NCI-H128 (cell line): Measurements from ENCODE around the gene CCR6.

Source experiments
- DNase-seq: peaks from one replicate; lab custom pipeline; 2025; ENCODE audit not compliant: unreplicated experiment; lab: John Stamatoyannopoulos, UW

The CCR6 gene

DNA sequence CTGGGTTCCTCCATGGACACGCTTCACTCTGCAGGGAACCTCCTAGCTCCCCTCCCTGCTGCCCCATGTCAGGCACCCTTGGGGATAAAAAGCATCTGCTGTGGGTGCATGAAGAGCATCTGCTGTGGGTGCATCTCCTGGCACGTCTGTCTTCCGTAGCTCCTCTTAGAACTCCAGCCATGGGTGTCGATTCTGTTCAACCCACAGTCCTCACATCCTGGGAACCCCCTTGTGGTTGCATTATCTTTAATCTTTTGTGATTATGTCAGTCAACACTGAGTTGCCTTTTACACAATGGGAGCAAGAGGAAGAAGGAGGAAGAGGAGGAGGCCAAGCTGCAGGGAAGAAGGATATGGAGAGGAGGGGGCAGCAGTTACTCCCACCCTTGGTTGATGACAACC is 24.1 kb upstream of the CCR6 start:
- DNase-seq = no peak

GRCh38 chr6:167099707-167100106 is 23.2 kb upstream of the CCR6 start:
- no peak for DNase-seq

GRCh38 chr6:167100241-167100674 is 22.6 kb upstream of the CCR6 start:
- DNase-seq = no peak

GRCh38 chr6:167102318-167102717 is 20.6 kb upstream of the CCR6 start:
- DNase-seq = no peak

GRCh38 chr6:167103041-167103891 is 19.6 kb upstream of the CCR6 start:
- DNase-seq = no peak

DNA sequence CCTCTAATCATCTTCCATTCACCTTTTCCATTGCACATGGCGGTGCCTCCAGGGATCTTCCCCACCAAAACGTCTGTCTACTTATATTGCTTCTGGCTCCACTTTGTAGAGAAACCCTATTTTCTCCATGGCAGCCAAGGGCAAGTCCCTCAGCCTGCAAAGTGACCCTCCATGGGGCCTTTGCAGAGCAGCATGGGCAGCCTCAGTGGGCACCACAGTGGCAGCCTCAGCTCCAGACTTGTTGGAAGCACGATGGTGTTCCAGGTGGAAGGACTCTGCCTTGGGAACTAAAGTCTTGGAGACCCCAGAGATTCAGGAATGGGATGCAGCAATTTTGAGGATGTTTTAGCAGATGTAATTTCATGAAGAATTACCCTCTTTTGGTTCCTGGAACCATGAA is 18.5 kb upstream of the CCR6 start:
- DNase-seq = no peak

GRCh38 chr6:167105060-167105459 is 17.8 kb upstream of the CCR6 start:
- DNase-seq = no peak

DNA sequence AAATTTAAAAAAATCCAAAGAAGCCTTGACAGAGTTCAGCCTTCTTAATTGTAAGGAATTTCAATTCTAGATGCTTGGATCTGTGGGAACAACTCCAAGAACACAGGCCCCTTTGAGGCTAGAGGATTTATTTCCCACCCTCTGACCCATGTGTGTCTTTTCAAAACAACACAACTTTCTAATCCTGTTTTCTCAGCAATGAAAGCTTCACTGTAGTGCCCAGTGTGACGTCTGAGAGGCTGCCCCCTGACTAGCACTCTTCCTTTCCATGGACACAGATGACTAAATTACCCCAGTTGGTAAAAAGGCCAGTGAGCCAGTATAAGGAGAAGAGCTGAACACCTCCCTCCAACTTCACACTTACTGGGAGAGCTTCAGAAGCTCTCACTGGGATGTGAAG is 16.5 kb upstream of the CCR6 start:
- no peak for DNase-seq

DNA sequence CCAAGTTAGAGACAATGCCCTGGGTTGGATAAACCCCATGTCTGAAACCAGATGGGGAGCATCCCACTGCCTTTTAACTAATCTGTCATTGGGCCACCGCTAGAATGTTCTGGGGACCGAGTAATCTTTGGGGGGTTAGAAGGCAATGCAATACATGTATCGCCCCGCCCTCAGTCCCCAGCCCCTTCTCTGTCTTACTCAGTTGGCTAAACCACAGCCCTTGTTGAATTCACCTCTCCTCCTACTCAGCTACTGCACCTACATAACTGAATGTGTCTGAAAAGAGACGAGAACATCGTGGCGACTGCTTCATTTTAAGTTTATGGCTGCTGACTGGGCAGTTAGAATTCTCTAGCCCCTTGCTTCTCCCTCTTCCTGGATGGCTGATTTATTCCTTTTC is 15.1 kb upstream of the CCR6 start:
- no peak for DNase-seq

- DNase-seq = no peak
These were observed 14.6 kb upstream of the CCR6 start for GRCh38 chr6:167108278-167108677.

GRCh38 chr6:167109651-167110050 is 13.2 kb upstream of the CCR6 start:
- DNase-seq = no peak

- no peak for DNase-seq
These were observed 11.3 kb upstream of the CCR6 start for GRCh38 chr6:167111597-167111996.

DNA sequence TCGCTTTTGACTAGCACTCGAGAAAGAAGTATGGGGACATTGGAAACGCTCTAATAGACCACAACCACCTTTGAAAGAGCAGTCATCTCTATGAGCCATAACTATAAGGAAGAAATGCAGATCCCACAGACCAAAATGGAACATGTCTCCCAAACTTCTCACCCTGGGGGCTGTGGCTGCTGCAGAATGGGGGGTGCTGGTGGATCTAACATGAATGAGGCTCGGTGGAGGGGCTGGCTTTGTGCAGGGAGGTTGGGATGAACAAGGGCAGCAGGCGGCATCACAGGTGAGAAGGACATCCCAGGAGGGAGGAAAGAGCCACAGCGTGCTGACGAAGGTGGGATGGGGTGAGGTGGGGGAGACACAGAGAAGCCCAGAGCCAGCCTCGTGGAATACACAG is 10.5 kb upstream of the CCR6 start:
- no peak for DNase-seq

DNA sequence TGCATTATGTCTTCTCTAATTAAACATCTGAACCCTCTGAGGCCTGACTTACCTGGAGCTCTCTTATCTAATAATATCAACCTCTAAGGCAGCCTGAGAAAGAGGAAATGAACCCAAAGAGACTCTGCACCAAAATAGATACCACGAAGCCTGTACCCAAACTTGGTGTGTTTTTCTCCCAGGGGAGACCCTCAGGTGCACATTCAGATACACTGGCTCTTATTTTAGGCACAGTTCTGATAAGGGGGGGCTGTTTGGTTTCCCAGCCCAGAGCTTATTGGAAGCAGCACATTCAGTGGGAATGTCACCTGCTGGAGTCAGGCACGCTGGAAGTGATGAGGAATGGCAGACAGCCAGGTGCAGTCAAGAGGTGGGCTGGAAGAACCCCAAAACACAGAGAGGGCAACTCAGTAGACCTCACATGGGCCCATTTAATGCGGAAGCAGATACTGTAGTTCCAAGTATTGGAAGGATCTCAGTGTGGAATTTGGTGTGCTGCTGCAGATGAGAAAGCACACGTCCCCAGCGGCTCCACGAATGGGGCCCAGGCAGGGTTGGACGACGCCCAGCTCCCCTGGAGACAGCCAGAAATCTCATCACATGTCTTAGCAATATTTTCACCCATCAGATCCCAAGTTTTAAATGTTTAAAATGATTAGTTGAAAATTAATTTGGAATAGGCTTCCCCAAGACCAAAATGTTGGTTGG is 9.7 kb upstream of the CCR6 start:
- no peak for DNase-seq

DNA sequence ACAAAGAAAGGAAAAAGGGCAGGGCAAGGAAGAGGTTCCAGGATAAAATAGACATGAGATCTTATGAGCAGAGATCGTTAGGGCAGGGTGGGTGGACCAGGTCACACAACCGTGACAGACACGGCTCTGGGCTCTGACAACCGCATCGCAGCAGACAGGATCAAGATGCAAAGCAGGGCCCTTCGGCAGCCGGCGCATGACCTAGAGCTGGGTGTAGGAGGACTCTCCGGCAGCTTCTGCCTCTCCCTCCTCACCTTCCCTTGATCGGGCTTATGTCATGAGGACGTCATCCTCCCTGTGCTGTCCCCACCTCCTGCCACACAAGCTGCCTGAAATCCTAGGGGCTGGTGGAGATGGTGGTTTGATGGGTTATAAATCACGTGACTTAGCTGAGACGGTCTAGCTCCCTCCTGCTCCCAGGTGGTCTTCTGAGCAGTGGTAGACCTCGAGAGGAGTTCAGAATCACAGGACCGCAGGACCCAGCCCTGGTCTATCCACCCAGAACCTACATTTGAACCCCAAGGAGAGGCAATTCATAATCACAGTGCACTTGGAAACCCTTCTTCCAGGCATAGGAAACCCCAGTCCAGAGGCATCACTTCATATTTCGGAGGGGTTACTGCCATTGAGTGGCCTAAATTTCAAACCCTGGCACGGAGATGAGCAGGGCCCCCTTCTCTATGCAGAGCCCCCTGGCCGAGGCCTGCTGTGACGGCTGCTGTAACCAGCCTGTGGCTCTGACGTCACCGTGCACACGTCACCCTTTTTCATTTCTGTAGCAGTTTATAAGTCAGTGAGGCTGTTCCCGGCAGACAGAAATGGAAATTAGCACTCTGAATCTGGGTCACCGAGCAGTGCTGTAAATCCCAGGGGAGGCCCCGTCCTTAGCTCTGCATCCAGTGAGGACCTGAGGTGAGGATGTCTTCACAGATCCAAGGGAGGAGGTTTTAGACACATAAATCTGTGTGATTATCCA is 8.7 kb upstream of the CCR6 start:
- no peak for DNase-seq

- DNase-seq = no peak
These were observed 7.8 kb upstream of the CCR6 start for GRCh38 chr6:167115054-167115453.

DNA sequence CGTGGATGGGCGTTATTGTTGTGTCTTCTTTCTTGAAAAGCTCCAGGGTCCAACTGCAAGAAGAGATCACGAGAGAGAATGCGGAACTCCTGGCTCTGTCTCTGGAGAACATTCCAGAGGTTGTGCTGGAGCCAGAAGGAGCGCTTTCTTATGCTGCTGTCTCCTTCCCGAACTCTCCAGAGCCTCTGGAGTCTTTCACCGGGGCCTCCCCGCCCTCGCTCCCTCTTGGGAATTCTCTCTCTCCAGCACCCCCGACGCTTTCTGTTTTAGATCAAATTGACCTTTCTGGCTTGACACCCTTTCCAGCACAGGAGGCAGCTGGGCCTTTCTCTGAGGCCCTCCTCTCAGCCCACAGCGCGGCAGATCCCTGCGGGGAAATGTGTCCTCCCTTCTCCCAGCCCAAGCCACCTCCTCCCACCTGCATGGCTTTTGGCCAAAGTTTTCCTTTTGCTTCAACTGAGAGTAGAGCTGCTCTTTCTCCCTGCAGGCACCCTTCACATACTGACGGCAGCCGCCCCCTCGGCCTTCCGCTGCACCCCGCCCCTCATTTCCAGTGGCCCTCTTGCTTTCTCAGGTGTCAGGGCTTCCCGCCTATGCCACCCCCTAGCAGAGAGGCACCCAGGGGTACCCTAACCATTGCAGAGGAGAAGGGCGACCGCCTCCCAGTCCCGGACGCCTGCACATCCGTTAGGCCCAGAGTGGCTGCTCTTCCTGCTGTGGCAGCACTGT is 6.6 kb upstream of the CCR6 start:
- DNase-seq = no peak

- no peak for DNase-seq
These were observed 6.1 kb upstream of the CCR6 start for GRCh38 chr6:167116838-167117228.

DNA sequence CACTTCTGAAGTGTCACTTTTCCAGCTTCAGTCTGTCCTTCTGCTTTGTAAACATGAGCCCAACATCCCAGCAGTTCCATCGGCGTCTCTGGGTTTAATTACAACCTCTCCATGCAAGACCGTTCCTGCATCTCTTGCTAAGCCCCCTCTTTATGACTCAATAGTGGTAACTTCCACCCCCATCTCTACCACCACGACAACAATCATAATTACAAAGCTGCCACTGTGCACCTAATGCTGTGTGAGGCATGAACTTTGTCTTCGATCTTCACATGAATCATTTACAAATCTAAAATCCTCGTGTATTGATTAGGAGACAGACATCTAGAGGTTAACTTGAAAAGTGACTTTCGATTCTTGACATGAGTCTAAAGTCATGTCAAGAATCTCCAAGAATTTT is 4.9 kb upstream of the CCR6 start:
- no peak for DNase-seq

DNA sequence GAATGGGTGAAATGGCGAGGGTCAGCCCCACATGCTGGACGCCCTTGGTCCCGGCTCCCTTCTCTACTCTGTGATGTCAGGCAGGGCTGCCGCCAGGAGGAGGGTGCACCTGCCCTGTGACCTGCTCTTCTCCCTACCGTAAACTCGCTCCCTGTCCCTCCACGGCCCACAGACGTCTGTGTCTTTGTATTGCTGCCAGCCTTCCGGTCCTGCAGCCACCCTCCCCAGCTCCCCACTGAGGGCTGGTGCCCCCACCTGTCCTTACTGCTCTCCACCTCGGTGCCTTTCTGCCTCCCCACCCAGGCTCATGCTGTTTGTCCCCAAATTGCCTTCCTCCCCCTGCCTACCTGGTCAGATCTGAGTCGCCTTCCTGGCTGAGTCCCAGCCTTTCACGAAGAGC is 4.1 kb upstream of the CCR6 start:
- DNase-seq = no peak
